Measurements from ENCODE around the gene NAT10. TPM values are rescaled to one million over a fixed set of nuclear protein-coding genes. Genes with fewer than 3 reads are reported as not detected.

NAT10 gene
- total RNA-seq = 29.7 and 32.0 TPM in 2 replicates

GRCh38 chr11:34105079-34105956 lies at the start of gene NAT10:
TSS of gene NAT10 (plus strand) at chr11:34105629. CDS start at chr11:34108226, 2,597 bp downstream.

Small RNA genes within 50 kb of the gene (small RNA-seq; reads per million reads assigned to genes)
- gene RF00019 = not detected

Other genes starting within 250 kb of the NAT10 start
- 0.65 and 1.7 TPM in 2 replicates for gene LMO2, start 213.6 kb upstream of the NAT10 start, total RNA-seq
- 223 and 269 TPM in 2 replicates for gene CAPRIN1, start 53.9 kb upstream of the NAT10 start, total RNA-seq